CD4-positive, alpha-beta T cell (primary cell): ENCODE results near the gene C15orf62. TPM values are rescaled to one million over a fixed set of nuclear protein-coding genes. Genes with fewer than 3 reads are reported as not detected.
A peak's percentile ranks its signal among the peaks of the same experiment; 100 is the strongest.

Experiments
- ATAC-seq: fragments of 200-7000 bp; cut with Tn5 transposase; one replicate; pipeline ENCODE4 v1.10.0; 2022; ENCODE audit warnings: mild to moderate bottlenecking; ENCODE audit not compliant: poor library complexity
- CTCF ChIA-PET: fragments of 350-600 bp; sonication (Branson Sonifier 250); formaldehyde crosslinking; loops from one replicate; lab custom pipeline; 2021; ENCODE audit warnings: antibody characterized with exemption, inconsistent platforms; lab: Charles Lee
- POLR2A ChIA-PET: fragments of 350-600 bp; sonication (Branson Sonifier 250); formaldehyde crosslinking; loops from one replicate; lab custom pipeline; 2021; ENCODE audit warnings: antibody characterized with exemption, inconsistent platforms; lab: Charles Lee
- DNase-seq, 14 experiments: peaks; one replicate each; pipeline ENCODE4 v3.0.0-alpha.2; 2013 to 2020; ENCODE audit warnings: mixed read lengths in 2 of 14
- H3K27ac ChIP-seq, 2 donors: one replicate each; pipeline versions ENCODE4 v1.5.1 to v1.7.0; 2013; ENCODE audit warnings: low read length in 2 of 2, low read depth in 1 of 2, mild to moderate bottlenecking in 1 of 2
- H3K27me3 ChIP-seq, 2 experiments: 1 replicate in 1 of 2; 2 replicates in 1 of 2; pipeline versions ENCODE4 v1.6.1 to v1.7.0; 2013; ENCODE audit warnings: low read length in 2 of 2, control low read depth in 1 of 2, mild to moderate bottlenecking in 1 of 2, moderate library complexity in 1 of 2; ENCODE audit not compliant: insufficient read depth in 2 of 2, control insufficient read depth in 1 of 2
- H3K36me3 ChIP-seq: one replicate; pipeline ENCODE4 v1.6.1; 2013; ENCODE audit warnings: low read length, control low read depth; ENCODE audit not compliant: insufficient read depth
- H3K4me1 ChIP-seq: one replicate; pipeline ENCODE4 v1.6.1; 2013; ENCODE audit warnings: low read length, control low read depth; ENCODE audit not compliant: insufficient read depth
- H3K4me3 ChIP-seq: one replicate; pipeline ENCODE4 v1.5.1; 2013; ENCODE audit warnings: mild to moderate bottlenecking, low read length, moderate library complexity
- H3K9me3 ChIP-seq, 2 experiments: 1 replicate in 1 of 2; 2 replicates in 1 of 2; pipeline versions ENCODE4 v1.6.1 to v1.7.0; 2013; ENCODE audit warnings: low read length in 2 of 2, mild to moderate bottlenecking in 2 of 2, control low read depth in 1 of 2, moderate library complexity in 1 of 2; ENCODE audit not compliant: control insufficient read depth in 1 of 2, insufficient read depth in 1 of 2
- H3K27ac Mint-ChIP-seq: one replicate; pipeline ENCODE4 v1.8.0; 2020; ENCODE audit warnings: mixed read lengths
- H3K27me3 Mint-ChIP-seq: one replicate; pipeline ENCODE4 v1.8.0; 2021; ENCODE audit warnings: mixed read lengths
- H3K36me3 Mint-ChIP-seq: one replicate; pipeline ENCODE4 v1.8.0; 2021; ENCODE audit warnings: low read depth, mixed read lengths
- H3K4me1 Mint-ChIP-seq: one replicate; pipeline ENCODE4 v1.8.0; 2021; ENCODE audit warnings: low read depth, mixed read lengths
- H3K4me3 Mint-ChIP-seq: one replicate; pipeline ENCODE4 v1.8.0; 2020; ENCODE audit warnings: mild to moderate bottlenecking, mixed read lengths
- H3K9me3 Mint-ChIP-seq: one replicate; pipeline ENCODE4 v1.8.0; 2020; ENCODE audit warnings: mixed read lengths
- CTCF ChIP-seq: fragments of 200-600 bp; IDR thresholded peaks from one replicate; pipeline ENCODE4 v1.8.0; 2022; ENCODE audit warnings: antibody characterized with exemption, mild to moderate bottlenecking
- intact Hi-C, 2 experiments: fragments of 100-400 bp; cut with DNase I in 1 of 2; cut with micrococcal nuclease in 1 of 2; formaldehyde crosslinking; loops; one replicate each; pipeline versions ENCODE4 v1.15.1 to v1.9.0; 2023 to 2025; cut with DNase I, micrococcal nuclease
- total RNA-seq, 174 experiments: library from RNA in 2 of 174; stranded (reverse) in 2 of 174; gene quantifications; one replicate each; pipeline ENCODE4 v1.2.3 and lab custom pipeline; 2021 to 2026

The C15orf62 gene
- total RNA-seq, 2 experiments from 2014 or later = 0.77 to 0.98 TPM

DNA sequence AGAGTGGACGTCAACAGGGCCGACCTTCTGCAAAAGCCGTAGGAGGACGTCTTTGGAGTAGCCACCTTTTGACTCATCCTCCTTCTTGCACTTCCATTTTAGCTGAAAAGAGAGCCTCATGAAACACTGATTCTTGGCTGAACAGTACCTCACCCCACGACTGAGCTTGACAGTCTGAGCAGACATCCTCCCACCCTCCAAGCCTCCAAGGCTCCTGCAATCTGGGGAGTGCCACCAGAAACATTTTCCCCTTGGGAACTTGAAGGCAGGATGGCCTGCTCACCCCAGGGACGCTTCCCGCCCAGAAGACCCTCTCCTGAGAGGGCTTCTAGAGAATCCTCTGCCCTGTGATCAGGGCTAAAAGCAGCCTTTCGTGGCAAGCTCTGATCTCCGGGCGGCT, 5.2 kb downstream of the C15orf62 start:
- Histone ChIP-seq H3K9me3 (no peaks in the 10 kb centered on the region), H3K4me1 (peaks cover 14% of the 10 kb centered on the region), H3K36me3 (peaks cover 73% of the 10 kb centered on the region), H3K27me3 (no peaks in the 10 kb centered on the region), H3K27ac (no peak overlapping the region), H3K4me3 (no peak overlapping the region)
- peaks cover 4% of the 10 kb centered on the region for H3K4me1 Mint-ChIP-seq
- H3K9me3 Mint-ChIP-seq = no peaks in the 10 kb centered on the region
- TF ChIP-seq CTCF = no peak
- DNase-seq (no peak), ATAC-seq (no peak)
- no peaks in the 10 kb centered on the region for H3K27me3 Mint-ChIP-seq
- ChIA-PET POLR2A (no interaction called here), CTCF (no interaction called here)
- peaks cover 65% of the 10 kb centered on the region for H3K36me3 Mint-ChIP-seq
- no peak overlapping the region for H3K27ac Mint-ChIP-seq
- H3K4me3 Mint-ChIP-seq = no peak overlapping the region
- intact Hi-C loops = no loop called here

DNA sequence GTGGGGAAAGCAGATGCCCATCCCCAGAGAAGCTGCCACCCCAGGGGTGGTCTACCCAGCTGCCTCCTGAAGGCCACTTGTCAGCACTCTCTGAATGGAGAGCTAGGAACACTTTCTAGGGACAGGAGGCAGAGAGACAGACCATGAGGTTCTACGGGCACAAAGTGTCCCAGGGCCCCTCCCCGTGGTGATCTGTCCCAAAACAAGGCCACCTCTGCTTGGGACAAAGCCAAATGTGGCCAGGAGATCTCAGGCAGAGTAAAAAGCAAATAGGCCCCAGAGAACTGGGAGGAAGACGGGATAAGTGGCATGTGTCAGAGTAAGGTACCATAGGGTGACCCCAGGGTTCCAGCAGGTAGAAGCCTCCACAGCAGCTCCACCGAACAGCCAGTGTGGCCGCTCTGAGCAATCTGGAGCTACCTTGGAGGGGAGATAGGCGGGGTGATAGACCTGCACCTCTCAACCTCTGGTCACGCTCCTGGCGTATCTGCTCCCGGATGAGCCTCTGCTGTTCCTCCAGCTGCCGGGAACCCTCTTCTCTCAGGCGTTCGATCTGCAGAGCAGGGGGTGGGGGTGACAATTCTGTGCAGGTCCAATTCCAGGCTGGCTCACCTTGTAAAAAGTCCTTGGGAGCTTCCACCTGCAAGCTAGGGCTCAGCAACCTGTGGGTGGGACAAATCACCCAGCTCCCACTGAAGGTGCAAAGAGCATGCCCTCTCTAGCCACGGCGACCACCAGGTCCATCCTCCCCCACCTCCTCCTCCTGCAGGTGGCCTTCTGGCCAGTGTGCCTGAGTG, 6.2 kb downstream of the C15orf62 start:
- Histone ChIP-seq H3K4me3 (no peak overlapping the region), H3K36me3 (peaks cover 68% of the 10 kb centered on the region), H3K27ac (no peak overlapping the region), H3K4me1 (peaks cover 7% of the 10 kb centered on the region), H3K9me3 (no peaks in the 10 kb centered on the region), H3K27me3 (no peaks in the 10 kb centered on the region)
- DNase-seq (no peak), ATAC-seq (no peak)
- H3K4me3 Mint-ChIP-seq = no peak overlapping the region
- no peaks in the 10 kb centered on the region for H3K27me3 Mint-ChIP-seq
- no peak overlapping the region for H3K27ac Mint-ChIP-seq
- no peaks in the 10 kb centered on the region for H3K4me1 Mint-ChIP-seq
- H3K36me3 Mint-ChIP-seq = peaks cover 69% of the 10 kb centered on the region
- ChIA-PET CTCF (interaction anchor here (0.5 kb wide), 1 partner anchor 28 kb away, joined by 3 read pairs; no protein-coding TSS in a partner anchor), POLR2A (no interaction called here)
- no peak for TF ChIP-seq CTCF
- intact Hi-C loops = no loop called here
- no peaks in the 10 kb centered on the region for H3K9me3 Mint-ChIP-seq

- intact Hi-C loops = no loop called here
- Histone ChIP-seq H3K27ac (no peak overlapping the region), H3K4me3 (no peak overlapping the region), H3K9me3 (no peaks in the 10 kb centered on the region), H3K27me3 (no peaks in the 10 kb centered on the region), H3K4me1 (peaks cover 7% of the 10 kb centered on the region), H3K36me3 (peaks cover 68% of the 10 kb centered on the region)
- peak; percentile 41 for ATAC-seq
- no peaks in the 10 kb centered on the region for H3K9me3 Mint-ChIP-seq
- ChIA-PET CTCF (interaction anchor here (0.5 kb wide), 1 partner anchor 27 kb away, joined by 3 read pairs; no protein-coding TSS in a partner anchor), POLR2A (no interaction called here)
- H3K27me3 Mint-ChIP-seq = no peaks in the 10 kb centered on the region
- H3K4me1 Mint-ChIP-seq = no peaks in the 10 kb centered on the region
- no peak overlapping the region for H3K4me3 Mint-ChIP-seq
- no peak for TF ChIP-seq CTCF
- DNase-seq = peak in 4 of 14 experiments; percentile 33 to 80 (median 56)
- H3K27ac Mint-ChIP-seq = no peak overlapping the region
- H3K36me3 Mint-ChIP-seq = peaks cover 67% of the 10 kb centered on the region
Measured at GRCh38 chr15:40776537-40777141, 6.9 kb downstream of the C15orf62 start.
